IPS DF 19.7 (cell line): ENCODE results near the gene LRMDA.

Experiments used
- DNase-seq: peaks from one replicate; pipeline ENCODE4 v3.0.0-alpha.2; 2013; ENCODE audit warnings: low read depth, low spot score

The LRMDA gene

DNA sequence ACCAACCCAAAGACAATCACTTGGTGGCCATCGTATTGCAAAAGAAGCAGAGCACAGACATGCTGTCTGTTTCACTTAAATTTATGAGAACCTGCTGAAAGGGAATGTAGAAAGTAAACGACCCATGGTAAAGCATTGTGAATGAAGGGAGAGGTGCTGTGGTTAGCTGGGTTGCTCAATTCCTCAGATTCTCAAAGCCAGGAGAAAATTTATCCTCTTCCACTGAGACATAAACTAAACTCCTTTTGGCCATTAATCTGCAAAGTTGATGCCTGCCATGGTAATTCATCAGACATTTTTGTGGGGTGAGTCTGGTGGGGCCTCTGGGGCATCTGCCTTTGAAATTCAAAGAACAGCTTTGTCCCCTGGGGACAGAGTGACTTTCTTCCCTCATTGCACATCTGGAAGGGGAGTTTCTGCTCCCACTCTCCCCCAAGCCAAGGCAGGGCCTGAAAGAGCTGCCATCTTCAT lies 951.0 kb downstream of the LRMDA start:
- DNase-seq: no peak

DNA sequence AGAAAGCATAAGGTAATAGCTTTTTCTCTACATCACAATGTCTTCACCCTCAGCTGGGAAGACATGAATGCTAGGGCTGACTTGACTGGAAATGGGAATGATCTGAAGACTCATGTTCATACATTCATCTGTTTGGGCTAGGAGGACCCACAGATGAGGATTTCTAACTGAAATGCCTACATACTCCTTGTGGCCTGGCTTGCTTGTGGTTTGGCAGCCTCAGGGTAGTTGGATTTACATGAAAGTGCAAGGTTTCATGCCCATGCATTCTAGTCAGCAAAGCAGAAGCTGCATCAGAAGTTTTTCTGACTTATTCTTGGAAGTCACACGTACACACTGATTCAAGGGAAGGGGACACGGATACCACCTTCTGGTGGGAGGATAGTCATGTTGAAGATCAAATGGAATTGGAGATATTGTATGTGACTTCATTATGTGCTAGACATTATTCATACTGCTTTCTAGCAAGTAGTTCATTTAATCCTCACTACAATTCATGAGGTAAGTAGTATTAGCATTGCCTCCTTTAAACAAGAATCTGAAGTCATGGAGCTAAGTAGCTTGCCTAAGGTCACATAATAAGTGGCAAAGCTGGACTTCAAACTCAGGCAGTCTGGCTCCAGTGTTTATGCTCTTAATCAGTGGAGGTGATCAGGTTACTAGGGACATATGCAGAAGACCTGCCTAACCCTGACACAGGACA lies 957.0 kb downstream of the LRMDA start:
- no peak for DNase-seq

DNA sequence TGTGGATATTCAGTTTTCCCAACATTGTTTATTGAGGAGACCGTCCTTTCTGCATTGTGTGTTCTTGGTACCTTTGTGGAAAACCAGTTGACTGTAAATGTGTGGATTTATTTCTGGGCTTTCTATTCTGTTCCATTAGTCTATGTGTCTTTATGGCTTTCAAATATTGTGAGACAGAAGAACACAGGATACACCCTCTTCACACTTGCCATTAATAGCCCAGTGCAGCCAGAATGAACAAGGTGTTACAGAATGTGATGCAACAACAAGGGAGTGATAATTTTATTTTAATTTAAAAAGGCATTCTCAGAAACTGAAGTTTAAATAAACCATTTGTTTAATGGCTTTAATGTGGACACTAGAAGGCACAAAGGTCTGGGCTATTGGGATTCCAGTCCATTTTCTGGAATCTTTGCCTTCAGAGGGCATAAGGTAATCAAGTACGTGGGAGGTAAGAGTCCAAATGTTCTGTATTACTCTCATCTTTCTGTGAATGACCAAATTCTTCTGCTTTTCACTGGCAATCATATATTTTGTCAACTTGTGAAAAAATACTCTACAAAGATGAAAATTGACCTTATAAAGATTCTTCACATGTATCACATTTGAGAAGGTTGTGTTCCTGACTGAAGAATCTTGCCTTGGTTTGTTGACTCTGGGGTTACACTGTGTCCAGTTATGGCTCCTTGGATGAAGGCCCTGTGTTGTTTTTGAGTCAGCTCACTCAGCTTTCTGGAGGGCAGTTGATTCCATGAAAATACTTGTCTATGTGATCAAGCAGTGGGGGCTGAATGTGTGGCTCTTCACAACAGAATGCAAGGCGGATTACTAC lies 962.7 kb downstream of the LRMDA start:
- DNase-seq: no peak

DNA sequence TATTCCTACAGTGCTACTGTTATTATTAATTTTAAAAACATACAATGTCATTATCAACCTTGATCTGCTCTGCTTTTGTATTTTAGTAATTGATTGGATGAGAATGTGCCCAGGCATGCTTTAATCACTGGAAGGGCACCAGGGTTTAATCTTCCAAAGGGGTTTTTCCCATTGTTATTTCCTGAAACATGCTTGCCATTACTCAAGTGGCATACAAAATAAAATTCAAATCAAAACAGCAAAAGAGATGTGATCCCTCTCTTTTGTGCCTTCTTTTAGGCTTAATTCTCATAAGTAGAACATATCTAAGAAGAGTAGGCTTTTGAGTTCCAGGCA lies 963.3 kb downstream of the LRMDA start:
- no peak for DNase-seq

DNA sequence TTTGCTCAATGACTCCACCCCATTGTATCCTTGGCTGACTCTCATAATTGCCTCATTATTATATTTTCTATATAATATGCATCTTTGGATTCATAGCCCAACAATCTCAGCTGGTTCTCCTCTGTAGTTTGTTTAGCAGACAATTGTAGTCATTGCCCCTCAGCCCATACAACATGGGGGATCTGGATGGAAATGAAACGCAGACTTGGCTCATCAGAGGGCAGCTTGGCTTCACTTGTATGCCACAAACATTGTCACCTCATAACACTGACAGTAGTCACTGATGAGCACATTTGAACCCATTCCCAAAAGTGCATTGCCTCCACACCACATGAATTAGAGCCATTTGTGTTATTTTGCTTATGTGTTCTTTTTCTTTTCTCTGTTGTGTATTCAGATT lies 963.8 kb downstream of the LRMDA start:
- DNase-seq: no peak

DNA sequence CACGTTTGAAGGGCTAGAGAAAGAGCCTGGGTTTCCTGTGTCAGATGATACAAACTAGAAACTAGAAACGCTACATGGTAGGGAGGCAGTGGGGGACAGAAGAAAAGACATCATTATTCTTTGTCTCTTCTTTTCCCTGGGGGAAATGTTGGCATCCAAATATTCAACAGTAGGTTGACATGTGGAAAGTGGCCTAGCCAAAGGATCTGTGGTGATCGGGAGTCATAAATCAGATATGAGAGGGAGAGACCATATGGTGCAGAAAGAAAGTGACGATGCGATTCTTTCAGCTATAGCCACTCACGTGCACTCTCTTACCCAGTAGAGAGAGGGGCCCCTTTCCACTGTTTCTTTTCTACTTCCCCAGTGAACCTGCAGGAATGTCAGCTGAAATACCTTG lies 964.7 kb downstream of the LRMDA start:
- DNase-seq: no peak

DNA sequence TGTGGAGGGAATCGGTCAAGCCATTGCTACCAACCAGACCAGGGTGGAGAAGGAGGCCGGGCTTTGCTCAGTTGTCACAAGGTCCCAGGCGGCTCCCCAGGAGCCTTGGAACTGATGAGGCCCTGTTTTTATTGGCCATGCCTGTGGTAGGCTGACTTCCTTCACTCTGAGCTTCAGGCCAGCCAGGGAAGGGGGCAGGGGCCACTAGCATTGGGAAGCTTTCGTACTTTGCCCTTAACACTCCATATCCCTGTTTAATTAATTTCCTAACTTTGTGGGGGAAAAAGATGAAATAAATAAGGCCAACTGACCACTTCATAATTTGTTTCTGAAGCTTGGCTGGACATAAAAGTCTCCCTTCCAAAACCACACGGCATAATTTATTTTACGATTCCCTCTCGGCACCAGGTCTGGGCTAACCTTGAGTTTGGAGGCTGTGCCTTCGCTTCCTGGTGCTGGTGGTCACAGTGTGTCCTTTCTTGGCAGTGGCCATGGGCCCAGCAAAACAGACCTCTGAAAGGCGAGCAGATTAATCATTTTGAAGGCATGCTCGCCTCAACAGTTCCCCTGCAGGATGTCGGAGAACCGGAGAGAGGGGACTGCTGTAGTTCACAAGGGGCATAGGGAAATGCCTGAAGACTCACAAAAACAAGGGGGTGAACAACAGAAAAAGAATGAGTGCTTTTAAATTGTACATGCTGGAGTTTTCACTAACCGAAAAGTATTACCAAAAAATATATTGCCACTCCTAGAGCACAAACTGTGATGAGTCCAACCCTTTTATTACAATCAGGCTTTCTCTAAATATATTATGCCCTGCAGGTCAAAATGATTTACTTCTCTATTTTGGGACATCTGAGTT lies 966.0 kb downstream of the LRMDA start:
- no peak for DNase-seq

DNA sequence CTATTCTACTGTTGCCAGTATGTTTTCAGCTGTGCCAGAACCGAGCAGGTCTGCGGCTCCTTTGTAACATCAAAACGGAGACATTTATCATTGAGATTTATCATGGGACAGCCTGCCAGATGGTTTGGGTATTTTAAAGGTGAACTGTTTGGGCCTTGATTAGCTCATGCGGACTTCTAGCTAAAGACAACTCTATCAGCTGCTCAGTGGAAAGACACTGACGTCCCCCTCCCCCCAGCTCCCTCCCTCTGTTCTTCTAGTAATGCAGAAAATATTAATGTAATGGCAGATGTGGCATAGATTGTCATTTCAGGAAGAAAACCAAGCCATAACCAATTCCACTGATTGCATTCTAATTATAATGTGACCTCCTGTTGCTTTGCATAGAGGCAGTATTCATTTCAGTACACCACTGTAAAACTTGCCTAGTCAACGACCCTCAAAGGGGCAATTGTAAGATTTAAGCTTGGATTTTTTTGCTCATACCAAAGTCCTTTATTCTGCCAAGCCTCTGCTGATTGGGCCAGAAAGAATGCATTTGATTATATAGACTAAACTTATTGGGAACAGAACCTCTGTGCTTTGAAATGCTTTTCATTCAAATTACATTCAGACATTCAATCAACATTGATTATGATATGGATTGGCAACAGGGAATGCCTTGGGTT lies 966.8 kb downstream of the LRMDA start:
- no peak for DNase-seq

DNA sequence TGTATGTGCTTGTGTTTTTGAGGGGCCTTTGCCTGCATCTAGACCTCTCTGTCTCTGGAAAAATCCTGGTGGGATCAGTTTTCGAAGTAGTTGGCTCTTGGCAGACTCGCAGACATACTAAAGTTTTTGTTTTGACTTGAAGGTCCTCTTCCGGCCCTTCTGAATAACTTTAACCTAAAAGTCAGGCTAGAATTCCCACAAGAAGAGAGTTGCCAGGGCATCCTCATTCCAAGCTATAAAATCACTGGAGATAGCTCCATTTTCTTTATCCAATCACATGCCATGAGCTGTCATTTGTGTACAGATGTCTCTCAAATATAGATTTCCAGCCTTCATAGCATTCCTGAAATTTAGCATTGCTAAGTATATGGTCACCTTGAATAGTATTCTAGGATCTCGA lies 967.8 kb downstream of the LRMDA start:
- DNase-seq: no peak

DNA sequence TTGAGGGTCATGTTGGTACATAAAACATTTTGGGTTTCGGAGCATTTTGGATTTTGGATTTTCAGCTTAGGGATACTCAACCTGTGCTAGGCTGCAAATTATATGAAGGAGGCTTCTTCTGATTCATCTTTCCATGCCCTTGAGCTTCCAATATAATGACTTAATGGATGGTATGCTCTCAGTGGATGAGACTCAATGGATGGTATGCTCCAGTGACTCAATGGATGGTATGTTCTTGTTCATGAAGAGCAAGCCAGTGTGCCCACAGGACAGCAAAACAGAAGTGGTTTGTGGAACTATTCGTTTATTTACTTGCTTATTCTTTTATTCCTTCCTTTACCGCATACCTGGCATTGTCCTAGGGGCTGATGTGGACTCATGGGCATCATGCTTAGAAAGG lies 969.6 kb downstream of the LRMDA start:
- no peak for DNase-seq

DNA sequence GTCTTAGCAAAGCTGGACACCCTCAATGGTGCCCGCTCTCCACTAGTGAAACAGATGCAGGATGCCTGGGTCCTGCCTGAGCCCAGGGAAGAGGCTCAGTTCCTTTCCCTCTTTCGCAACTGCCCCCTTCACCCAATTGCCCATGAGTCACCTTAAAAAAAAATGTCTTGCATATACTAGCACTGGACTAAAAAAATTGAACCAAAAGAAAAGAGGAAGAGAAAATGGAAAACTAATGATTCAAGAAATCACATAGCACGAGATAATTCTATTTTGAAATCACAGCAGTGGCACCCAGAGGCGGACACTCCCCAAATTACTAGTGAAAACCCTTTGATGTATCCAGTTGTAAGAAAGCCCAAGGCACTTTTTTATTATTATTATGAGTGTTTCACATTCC lies 972.5 kb downstream of the LRMDA start:
- no peak for DNase-seq

DNA sequence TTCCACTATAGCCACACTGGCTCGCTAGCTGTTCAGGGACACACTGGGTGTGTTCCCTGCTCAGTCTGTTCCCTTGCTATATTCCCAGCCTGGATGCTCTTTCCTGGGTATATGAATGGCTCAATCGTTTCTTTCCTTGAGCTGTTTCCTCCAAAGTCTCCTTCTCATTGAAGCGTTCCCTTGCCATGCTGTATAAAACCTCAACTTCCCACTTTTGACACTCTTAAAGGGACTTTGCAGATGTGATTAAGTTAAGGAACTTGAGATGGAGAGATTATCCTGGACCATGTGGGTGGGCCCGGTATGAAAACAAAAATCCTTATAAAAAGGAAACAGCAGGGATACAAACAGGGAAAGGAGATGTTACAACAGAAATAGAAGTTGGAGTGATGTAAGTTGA lies 973.1 kb downstream of the LRMDA start:
- no peak for DNase-seq

DNA sequence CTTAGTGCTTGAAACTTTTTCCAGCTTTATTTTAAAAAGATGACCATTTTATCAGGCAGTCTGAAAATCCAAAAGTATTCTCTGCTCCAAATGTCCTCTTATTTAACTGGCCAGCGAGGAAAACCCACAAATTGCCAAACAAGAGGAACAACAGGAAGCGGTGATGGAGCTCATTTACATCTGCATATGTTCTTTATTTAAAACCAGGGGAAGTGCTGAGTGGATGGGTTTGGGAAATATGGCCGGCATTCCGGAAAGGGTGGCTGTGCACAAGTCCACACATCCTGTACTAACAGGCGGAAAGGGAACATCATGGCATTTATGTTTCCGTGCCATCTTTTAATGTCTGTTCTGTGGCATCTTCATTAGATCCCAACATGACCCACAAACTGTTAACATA lies 974.5 kb downstream of the LRMDA start:
- no peak for DNase-seq

DNA sequence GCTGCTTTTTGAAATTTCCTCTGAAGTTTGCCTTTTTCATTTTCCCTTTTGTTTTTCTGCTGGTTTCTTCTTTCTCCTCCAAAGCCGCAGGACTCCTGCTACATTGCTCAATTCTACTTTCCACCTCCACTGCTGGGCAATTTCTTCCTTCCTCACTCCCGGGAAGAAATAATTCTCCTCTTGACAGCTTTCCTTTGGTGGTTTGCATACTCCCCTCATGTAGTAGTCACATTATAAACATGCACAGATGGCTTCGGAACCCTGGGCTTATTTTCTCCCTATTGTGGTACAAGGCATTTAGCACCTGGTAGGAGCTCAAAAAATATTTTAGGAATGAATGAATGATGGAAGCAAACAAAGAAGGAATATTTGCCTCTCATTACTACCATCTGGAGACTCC lies 977.2 kb downstream of the LRMDA start:
- DNase-seq: no peak

DNA sequence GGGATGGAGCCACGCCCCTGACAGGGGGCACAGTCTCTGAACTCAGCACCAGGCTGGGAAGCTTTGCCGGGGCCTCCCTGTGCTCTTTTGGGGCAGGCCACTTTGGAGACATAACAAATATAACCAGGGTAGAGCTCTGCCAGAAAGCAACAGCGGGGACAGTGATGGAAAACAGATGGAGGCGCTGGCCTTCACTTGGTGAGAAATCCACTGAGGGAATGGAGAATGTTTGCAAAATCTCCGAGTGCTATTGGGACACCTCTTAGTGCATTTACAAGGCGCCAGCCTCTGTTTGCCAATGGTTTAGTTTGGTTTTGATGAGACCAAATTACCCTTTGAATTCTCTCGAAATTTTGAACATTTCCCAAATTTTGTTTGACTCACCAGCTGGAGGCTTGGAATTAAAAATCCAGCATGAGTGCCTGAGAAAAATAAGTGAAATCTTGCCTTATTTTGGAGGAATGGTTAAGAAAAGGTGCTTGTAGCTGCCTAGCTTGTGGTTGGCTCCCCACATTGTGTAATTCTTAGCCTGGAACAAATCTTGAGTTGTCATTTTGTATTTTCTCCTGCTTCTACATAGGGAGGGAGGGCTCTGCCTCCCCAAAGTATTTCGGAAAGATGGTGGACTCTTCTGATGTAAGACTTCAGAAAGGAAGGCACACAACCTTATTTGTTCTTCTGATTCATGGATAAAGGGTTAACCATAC lies 980.5 kb downstream of the LRMDA start:
- DNase-seq: no peak

DNA sequence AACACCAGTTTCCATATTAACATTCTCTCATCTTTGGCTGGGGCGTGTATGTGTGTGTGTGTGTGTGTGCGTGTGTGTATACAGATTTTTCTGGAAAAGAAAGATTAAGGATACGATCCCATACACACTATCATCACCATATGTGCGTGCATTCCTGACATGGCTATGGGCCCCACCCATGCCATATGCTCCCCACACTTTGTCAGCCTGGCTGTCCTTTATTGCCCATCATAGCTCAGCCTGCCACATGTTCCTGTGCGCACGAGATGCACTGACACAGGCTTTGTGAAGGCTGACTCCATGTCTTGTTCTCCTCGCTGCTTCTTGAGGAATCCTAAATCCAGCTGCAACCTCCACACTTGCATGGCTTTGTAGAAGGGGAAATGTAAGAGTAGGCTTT lies 984.1 kb downstream of the LRMDA start:
- no peak for DNase-seq

DNA sequence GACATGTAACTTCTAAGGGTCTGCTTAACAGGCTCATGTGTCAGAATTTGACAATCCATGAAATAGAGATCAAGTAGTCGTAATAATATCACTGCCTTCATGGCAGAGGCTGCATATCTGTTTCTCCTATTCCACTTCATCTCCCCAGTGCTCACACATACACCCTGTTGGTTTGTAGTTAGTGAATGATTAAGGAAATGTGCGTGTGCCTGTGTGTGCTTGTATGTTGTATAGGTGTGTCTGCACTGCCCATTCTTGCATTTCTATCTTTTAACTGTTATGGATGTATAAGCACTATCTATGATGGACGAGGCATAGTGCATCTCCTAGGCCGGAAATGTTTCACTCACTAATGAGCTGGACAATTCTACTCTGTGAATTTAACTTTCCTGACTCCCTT lies 985.2 kb downstream of the LRMDA start:
- no peak for DNase-seq

DNA sequence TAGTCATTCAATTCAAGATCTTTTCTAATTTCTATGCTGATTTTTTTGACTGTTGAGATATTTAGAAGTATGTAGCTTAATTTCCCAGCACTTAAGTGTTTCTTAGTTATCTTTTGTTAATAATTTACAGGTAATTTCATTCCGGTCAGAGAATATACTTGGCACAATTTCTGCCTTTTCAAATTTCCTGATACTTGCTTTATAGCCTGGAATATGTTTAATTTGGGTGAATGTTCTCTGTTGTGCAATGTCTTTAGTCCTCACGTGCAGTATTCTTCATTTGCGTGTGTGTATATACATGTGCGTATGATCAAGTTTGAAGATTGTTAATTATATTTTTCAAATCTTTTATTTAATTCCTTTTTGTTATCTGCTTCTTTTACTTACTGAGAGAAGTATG lies 989.3 kb downstream of the LRMDA start:
- DNase-seq: no peak

DNA sequence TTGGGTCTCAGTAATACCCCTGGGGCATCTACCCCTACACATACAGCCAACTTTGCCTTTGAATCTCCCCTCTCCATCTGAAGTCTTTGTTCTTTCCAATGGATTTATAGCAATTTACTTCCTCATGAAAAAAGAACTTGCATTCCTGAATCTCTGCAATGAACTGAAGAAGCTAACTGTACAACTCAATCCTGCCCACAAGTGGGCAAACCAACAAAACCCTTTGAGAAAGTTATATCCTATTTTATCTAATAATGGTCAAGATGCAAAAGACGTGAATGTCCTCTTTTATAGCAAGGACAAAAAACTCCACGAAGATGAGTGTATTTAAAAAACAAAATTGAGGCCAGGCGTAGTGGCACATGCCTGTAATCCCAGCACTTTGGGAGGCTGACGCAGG lies 991.3 kb downstream of the LRMDA start:
- DNase-seq: no peak

DNA sequence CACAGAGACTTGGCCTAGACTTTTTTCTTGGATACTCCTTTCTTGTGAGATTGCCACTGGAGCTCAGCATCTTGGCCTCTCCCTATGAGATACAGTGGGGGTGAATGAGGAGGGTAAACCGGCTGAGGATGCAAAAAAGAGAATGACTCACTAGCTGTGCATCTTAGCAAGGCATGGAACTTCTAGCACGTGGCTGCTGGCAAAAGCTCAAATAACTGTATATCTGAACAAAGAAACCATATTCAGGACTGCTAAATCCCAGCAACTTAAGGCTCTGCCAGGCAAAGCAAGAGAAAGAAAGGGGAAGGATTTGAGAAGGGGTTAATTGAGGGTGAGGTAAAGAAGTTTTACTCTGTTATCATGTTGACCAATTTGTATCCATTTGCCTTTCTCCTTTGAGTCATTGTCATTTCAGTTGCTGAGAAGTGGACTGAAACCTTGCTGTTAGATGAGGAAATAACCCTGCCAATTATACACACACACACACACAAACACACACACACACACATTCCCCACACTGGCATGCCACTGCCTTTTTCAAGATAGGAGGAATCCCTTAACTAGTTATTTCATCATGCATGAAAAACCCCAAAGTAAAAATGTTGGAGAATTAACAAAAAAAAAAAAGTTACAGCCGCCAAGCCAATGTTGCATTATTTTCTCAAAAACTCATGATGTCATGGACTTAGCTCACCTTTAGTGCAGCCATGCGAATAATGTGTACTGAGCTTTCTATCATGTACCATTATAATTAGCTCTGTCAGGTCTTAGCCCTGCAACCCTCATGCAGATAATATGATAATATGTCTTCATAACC lies 997.3 kb downstream of the LRMDA start:
- DNase-seq: no peak
